Renal cortex interstitium (tissue), 11 donors: ENCODE data around the gene MED23. TPM values are rescaled to one million over a fixed set of nuclear protein-coding genes. Genes with fewer than 3 reads are reported as not detected.
"Not testable (repeated sequence)": the region's sequence is repeated elsewhere in the genome, so short reads cannot be mapped to it uniquely, and the experiment has no call there.

Experiments used
- DNase-seq, 11 donors: peaks; one replicate each; pipeline ENCODE4 v3.0.0-alpha.2; 2013; ENCODE audit warnings: low read depth in 9 of 11, low spot score in 4 of 11; ENCODE audit errors: extremely low read depth in 1 of 11
- polyA plus RNA-seq, 3 donors: library from polyadenylated mRNA; unstranded; fragments of 120-200 nt; gene quantifications; one replicate each; pipeline ENCODE4 v1.2.1, GENCODE V29; 2013; ENCODE audit not compliant: insufficient read length in 3 of 3

Gene MED23
- polyA plus RNA-seq, 3 donors, result 43.6 to 63.0 (median 54.6) TPM

DNA sequence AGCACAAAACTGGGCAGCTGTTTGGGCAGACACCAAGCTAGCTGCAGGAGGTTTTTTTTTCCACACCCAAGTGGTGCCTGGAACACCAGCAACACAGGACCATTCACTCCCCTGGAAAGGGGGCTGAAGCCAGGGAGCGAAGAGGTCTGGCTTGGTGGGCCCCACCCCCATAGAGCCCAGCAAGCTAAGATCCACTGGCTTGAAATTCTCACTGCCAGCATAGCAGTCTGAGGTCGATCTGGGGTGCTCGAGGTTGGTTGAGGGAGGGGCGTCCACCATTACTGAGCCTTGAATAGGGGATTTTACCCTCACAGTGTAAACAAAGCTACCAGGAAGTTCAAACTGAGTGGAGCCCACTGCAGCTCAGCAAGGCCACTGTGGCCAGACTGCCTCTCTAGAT, 89.4 kb downstream of the MED23 start:
- DNase-seq, result not testable (repeated sequence)

DNA sequence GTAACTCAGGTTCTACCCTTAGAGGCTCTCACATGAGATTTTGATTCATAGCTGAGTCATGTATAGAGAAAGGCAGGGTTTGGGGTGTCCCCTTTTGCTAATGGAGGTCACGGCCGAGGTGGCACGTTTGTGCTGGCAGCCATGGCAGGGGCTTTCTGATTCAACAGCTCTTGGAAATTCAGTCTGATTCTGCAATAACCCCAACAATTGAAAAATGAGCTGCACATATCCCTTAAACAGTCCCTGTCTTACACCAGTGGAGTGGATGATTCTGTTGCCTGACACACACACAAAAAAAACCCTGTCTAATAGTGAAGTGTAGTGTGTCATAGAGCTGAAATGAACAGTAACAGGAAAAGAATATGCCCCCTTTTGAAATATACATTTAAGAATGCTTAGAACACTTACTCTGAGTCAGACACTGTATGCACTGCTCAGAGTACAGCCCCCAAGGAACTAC, 95.4 kb downstream of the MED23 start:
- no peak for DNase-seq

DNA sequence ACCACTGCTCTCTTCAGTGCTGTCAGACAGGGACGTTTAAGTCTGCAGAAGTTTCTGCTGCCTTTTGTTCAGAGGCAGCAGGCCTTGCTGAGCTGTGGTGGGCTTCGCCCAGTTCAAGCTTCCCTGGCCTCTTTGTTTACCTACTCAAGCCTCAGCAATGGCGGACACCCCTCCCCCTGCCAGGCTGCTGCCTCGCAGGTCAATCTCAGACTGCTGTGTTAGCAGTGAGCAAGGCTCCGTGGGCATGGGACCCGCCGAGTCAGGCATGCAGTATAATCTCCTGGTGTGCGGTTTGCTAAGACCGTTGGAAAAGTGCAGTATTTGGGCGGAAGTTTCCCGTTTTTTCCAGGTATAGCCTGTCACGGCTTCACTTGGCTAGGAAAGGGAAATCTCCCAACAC, 96.4 kb downstream of the MED23 start:
- not testable (repeated sequence) for DNase-seq

DNA sequence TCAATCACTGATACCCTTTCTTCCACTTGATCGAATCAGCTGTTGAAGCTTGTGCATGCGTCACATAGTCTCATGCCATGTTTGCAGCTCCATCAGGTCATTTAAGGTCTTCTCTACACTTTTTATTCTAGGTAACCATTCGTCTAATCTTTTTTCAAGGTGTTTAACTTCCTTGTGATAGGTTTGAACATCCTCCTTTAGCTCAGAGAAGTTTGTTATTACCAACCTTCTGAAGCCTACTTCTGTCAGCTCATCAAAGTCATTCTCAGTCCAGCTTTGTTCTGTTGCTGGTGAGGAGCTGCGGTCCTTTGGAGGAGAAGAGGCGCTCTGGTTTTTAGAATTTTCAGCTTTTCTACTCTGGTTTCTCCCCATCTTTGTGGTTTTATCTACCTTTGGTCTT, 97.1 kb downstream of the MED23 start:
- not testable (repeated sequence) for DNase-seq

DNA sequence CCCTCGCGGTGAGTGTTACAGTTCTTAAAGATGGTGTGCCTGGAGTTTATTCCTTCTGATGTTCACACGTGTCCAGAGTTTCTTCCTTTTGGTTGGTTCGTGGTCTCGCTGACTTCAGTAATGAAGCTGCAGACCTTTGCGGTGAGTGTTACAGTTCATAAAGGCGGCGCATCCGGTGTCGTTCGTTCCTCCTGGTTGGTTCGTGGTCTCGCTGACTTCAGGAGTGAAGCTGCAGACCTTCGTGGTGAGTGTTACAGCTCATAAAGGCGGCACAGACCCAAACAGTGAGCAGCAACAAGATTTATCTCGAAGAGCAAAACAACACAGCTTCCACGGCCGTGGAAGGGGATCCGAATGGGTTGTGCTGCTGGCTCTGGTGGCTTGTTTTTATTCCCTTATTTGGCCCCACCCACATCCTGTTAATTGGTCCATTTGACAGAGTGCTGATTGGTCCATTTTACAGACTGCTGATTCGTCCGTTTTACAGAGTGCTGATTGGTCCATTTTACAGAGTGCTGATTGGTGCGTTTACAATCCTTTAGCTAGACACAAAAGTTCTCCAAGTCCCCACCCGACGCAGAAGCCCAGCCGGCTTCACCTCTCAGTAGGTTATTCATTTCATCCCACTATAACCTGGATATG, 103.2 kb downstream of the MED23 start:
- no peak for DNase-seq

DNA sequence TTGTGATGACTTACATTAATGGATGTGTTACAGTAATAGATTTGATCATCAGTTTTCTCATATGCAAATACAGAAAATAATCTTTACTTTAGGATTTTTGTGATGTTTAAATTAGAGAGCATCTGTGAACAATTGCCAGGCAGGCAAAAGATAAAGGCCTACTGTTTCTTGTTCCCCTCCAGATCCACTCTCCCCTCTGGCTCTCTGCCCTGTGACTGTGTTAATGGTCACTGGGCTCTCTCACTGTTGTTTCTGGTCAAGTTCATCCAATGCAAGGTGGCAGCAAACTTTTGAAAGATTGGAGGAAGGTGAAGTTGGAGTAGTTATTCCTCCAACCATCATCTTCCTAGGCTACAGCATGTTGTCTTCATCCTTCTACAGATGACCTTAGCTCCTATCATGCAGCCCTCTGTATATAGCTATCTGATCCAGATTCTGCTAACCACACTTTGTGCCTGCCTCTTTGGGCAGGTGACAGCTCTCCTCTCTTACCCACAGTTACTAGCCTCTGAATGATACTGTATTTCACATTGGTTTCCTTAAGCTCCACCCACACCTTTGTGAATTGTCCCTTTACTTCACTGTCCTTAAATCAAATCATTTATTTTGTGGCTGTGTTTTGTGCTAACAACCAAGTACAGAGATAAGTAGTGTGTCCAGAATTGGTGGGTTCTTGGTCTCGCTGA, 103.9 kb downstream of the MED23 start:
- DNase-seq, result no peak

Other genes with a start within 250 kb of the MED23 start
- gene ARG1, start 55.0 kb downstream of the MED23 start, polyA plus RNA-seq, result 1 to 10 TPM in 1 of 3 donors, under 1 TPM in 2; 0.50 to 1.4 (median 0.71) TPM
- 10 to 100 TPM in 1 of 3 donors, 1 to 10 TPM in 2; 6.3 to 11.6 (median 8.7) TPM for gene ENPP3, start 9.1 kb upstream of the MED23 start, polyA plus RNA-seq
- not detected for gene OR2A4, start 73.2 kb upstream of the MED23 start, polyA plus RNA-seq
- gene CTAGE9, start 82.8 kb upstream of the MED23 start, polyA plus RNA-seq, result under 1 TPM in 1 of 3 donors, not detected in 2; 0.18 TPM
- gene ENPP1, start 179.8 kb upstream of the MED23 start, polyA plus RNA-seq, result 10 to 100 TPM; 19.2 to 25.2 (median 25.2) TPM